ENCODE results near the gene PANK4. TPM values are rescaled to one million over a fixed set of nuclear protein-coding genes. Genes with fewer than 3 reads are reported as not detected.

PANK4 gene
- total and polyA plus RNA-seq, 10 of the 15 experiments (the other 5 are each of a cell fraction or from before 2014, with no cell fraction given) = 0.35 to 38.0 (median 18.6) TPM

GRCh38 chr1:2559509-2560298 lies 33.3 kb upstream of the PANK4 start:
- H3K9me3 ChIP-seq (replicated peaks; ENCODE audit: control insufficient read depth, insufficient read depth, low read length) = no peaks in the 10 kb centered on the region
- WGBS (ENCODE audit: insufficient coverage, insufficient replicate concordance, low lambda C conversion rate, missing lambda C conversion rate) = 86% methylated on average over 35 of the region's 35 CpGs
- no peak overlapping the region for H3K4me2 ChIP-seq (ENCODE audit: control insufficient read depth, insufficient read depth)
- FAIRE-seq = no peak
- peaks cover 0 to 2% of the 10 kb centered on the region in 2 experiments; a peak in 3 of 4 replicates for H3K36me3 ChIP-seq (ENCODE audit: control insufficient read depth in 2 of 2, insufficient read depth in 2 of 2, low read length in 1 of 2)
- no TSS peak for BruUV-seq (replicated peaks)
- no peak overlapping the region for H2AFZ ChIP-seq (ENCODE audit: control insufficient read depth, low read depth, low read length)
- in situ Hi-C loops (cut with MboI) (no loop called here), intact Hi-C loops (cut with micrococcal nuclease; ENCODE audit: unreplicated experiment) (loop anchor here (5.0 kb wide), 1 partner anchor 863 kb away; no protein-coding TSS in a partner anchor)
- no peak overlapping the region for H3K4me3 ChIP-seq
- H4K20me1 ChIP-seq (ENCODE audit: control insufficient read depth, insufficient read depth) = no peaks in the 10 kb centered on the region
- peaks cover 36% of the 10 kb centered on the region for H3K79me2 ChIP-seq (ENCODE audit: control insufficient read depth, insufficient read depth, low read length)
- no peaks in the 10 kb centered on the region for H3K27me3 ChIP-seq (replicated peaks in 1 of 2; ENCODE audit: control insufficient read depth in 2 of 2, insufficient read depth in 2 of 2, low read length in 1 of 2)
- ChIA-PET POLR2A (interaction anchor here (5.5 kb wide), 1 partner anchor 19 kb away, joined by 60 read pairs; no protein-coding TSS in a partner anchor), SMC1A (ENCODE audit: uncharacterized antibody, unreplicated experiment) (interaction anchor here (3.4 kb wide), 1 partner anchor 25 kb away, joined by 15 read pairs; no protein-coding TSS in a partner anchor), RAD21 (ENCODE audit: unreplicated experiment) (no interaction called here), CTCF (interaction anchor here (2.3 to 5.1 kb wide), 2 partner anchors 24 to 25 kb away, joined by 8 to 54 read pairs; partner anchors contain the start of gene PRXL2B)
- H3K4me1 ChIP-seq (ENCODE audit: control insufficient read depth, insufficient read depth, low read length) = peaks cover 16% of the 10 kb centered on the region
- DNase-seq (ENCODE audit: low read depth, low spot score) = no peak
- no peak overlapping the region for H3K27ac ChIP-seq (ENCODE audit: control insufficient read depth, insufficient read depth)
- no peak for ATAC-seq
- no peak overlapping the region for H3K9ac ChIP-seq (ENCODE audit: control insufficient read depth, insufficient read depth, low read length)
- TF ChIP-seq POLR2A (IDR thresholded peaks at IDR 0.05; ENCODE audit: low read depth, low read length) (peak; percentile 48; the same call in 1 of the 2 replicates), RFX5 (IDR thresholded peaks at IDR 0.05; ENCODE audit: low read depth, low read length) (no peak)

- FAIRE-seq = no peak
- TF ChIP-seq NKRF (conservative IDR thresholded peaks at IDR 0.05) = no peak
- TF ChIP-seq NRF1 (conservative IDR thresholded peaks at IDR 0.05; ENCODE audit: low read depth, low read length) = no peak
- TF ChIP-seq RFX5 (IDR thresholded peaks at IDR 0.05; ENCODE audit: low read depth, low read length) = no peak
- TF ChIP-seq, protein P1, sequence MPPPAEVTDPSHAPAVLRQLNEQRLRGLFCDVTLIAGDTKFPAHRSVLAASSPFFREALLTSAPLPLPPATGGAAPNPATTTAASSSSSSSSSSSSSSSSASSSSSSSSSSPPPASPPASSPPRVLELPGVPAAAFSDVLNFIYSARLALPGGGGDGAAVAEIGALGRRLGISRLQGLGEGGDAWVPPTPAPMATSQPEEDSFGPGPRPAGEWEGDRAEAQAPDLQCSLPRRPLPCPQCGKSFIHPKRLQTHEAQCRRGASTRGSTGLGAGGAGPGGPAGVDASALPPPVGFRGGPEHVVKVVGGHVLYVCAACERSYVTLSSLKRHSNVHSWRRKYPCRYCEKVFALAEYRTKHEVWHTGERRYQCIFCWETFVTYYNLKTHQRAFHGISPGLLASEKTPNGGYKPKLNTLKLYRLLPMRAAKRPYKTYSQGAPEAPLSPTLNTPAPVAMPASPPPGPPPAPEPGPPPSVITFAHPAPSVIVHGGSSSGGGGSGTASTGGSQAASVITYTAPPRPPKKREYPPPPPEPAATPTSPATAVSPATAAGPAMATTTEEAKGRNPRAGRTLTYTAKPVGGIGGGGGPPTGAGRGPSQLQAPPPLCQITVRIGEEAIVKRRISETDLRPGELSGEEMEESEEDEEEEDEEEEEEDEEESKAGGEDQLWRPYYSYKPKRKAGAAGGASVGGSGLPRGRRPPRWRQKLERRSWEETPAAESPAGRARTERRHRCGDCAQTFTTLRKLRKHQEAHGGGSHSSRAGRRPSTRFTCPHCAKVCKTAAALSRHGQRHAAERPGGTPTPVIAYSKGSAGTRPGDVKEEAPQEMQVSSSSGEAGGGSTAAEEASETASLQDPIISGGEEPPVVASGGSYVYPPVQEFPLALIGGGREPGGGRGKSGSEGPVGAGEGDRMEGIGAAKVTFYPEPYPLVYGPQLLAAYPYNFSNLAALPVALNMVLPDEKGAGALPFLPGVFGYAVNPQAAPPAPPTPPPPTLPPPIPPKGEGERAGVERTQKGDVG (CRISPR knock-in tag; IDR thresholded peaks at IDR 0.05) = no peak
Measured at GRCh38 chr1:2558861-2559260, 32.5 kb upstream of the PANK4 start.

More at GRCh38 chr1:2558861-2559260, 32.5 kb upstream of the PANK4 start:
- 81% methylated on average over 6 of the region's 6 CpGs for WGBS (ENCODE audit: insufficient coverage, insufficient replicate concordance, low lambda C conversion rate, missing lambda C conversion rate)
- ATAC-seq = no peak
- no TSS peak for BruUV-seq (replicated peaks)
- Histone ChIP-seq H3K4me3 (no peak overlapping the region), H3K4me2 (ENCODE audit: control insufficient read depth, insufficient read depth) (no peak overlapping the region), H3K79me2 (ENCODE audit: control insufficient read depth, insufficient read depth, low read length) (peaks cover 38% of the 10 kb centered on the region), H4K20me1 (ENCODE audit: control insufficient read depth, insufficient read depth) (no peaks in the 10 kb centered on the region), H3K4me1 (ENCODE audit: control insufficient read depth, insufficient read depth, low read length) (peaks cover 24% of the 10 kb centered on the region), H3K36me3 (ENCODE audit: control insufficient read depth in 2 of 2, insufficient read depth in 2 of 2, low read length in 1 of 2) (peaks cover 0 to 2% of the 10 kb centered on the region in 2 experiments; a peak in 3 of 4 replicates), H3K27ac (ENCODE audit: control insufficient read depth, insufficient read depth) (no peak overlapping the region), H2AFZ (ENCODE audit: control insufficient read depth, low read depth, low read length) (no peak overlapping the region), H3K9me3 (replicated peaks; ENCODE audit: control insufficient read depth, insufficient read depth, low read length) (no peaks in the 10 kb centered on the region), H3K9ac (ENCODE audit: control insufficient read depth, insufficient read depth, low read length) (no peak overlapping the region), H3K27me3 (replicated peaks in 1 of 2; ENCODE audit: control insufficient read depth in 2 of 2, insufficient read depth in 2 of 2, low read length in 1 of 2) (no peaks in the 10 kb centered on the region)
- SMC1A ChIA-PET (ENCODE audit: uncharacterized antibody, unreplicated experiment) = interaction anchor here (0.9 to 4.7 kb wide), 2 partner anchors 15 to 25 kb away, joined by 3 to 39 read pairs; partner anchors contain the start of gene PRXL2B
- RAD21 ChIA-PET (ENCODE audit: unreplicated experiment) = no interaction called here
- no peak for DNase-seq (ENCODE audit: low read depth, low spot score)
- intact Hi-C loops (cut with micrococcal nuclease; ENCODE audit: unreplicated experiment) (loop anchor here (5.0 kb wide), 1 partner anchor 863 kb away; no protein-coding TSS in a partner anchor), in situ Hi-C loops (cut with MboI) (no loop called here)
- POLR2A ChIA-PET = interaction anchor here (1.4 to 5.5 kb wide), 2 partner anchors 12 to 20 kb away, joined by 3 to 60 read pairs; no protein-coding TSS in a partner anchor
- CTCF ChIA-PET = interaction anchor here (5.1 kb wide), 1 partner anchor 25 kb away, joined by 54 read pairs; the partner anchor contains the start of gene PRXL2B

All from GM12878 (cell line).